Epithelial cell of proximal tubule (primary cell): ENCODE data around the gene NIPAL4. TPM values are rescaled to one million over a fixed set of nuclear protein-coding genes. Genes with fewer than 3 reads are reported as not detected.

Experiments
- DNase-seq: peaks from one replicate; pipeline ENCODE4 v3.0.0-alpha.2; 2011; ENCODE audit warnings: low read depth
- H3K4me3 ChIP-seq: 2 replicates; pipeline ENCODE4 v1.5.1; 2011; ENCODE audit warnings: low read depth, mild to moderate bottlenecking, low read length
- total RNA-seq: library from RNA; depleted of rRNA; stranded (reverse); fragments of >200 nt; gene quantifications from 2 replicates; pipeline ENCODE4 v1.2.3, GENCODE V29; 2015
- TF ChIP-seq, protein P1 (sequence below): conservative IDR thresholded peaks from 2 replicates; pipeline ENCODE4 v1.5.1; 2012; ENCODE audit warnings: low read depth, mild to moderate bottlenecking, low read length

The NIPAL4 gene
- total RNA-seq, 1 donor from 2014 or later, result 2.4 TPM

DNA sequence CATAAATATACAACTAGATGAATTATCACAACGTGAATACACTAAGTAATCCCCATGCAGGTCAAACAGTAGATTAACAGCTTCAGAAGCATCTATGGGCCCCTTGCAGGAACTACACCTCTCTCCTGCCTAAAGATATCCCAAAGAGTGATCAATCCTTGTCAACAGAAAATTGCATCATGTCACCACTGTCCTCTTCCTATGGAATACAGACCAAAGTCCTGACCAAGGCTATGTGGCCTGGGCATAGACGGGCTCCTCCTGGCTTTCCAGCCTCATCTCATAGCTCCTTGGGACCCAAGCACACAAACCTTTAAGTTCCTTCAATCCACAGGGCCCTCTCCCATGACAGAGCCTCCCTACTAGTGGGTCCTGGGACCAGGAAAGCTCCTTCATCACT is 25.3 kb downstream of the NIPAL4 start:
- DNase-seq, result no peak
- TF ChIP-seq, protein P1, sequence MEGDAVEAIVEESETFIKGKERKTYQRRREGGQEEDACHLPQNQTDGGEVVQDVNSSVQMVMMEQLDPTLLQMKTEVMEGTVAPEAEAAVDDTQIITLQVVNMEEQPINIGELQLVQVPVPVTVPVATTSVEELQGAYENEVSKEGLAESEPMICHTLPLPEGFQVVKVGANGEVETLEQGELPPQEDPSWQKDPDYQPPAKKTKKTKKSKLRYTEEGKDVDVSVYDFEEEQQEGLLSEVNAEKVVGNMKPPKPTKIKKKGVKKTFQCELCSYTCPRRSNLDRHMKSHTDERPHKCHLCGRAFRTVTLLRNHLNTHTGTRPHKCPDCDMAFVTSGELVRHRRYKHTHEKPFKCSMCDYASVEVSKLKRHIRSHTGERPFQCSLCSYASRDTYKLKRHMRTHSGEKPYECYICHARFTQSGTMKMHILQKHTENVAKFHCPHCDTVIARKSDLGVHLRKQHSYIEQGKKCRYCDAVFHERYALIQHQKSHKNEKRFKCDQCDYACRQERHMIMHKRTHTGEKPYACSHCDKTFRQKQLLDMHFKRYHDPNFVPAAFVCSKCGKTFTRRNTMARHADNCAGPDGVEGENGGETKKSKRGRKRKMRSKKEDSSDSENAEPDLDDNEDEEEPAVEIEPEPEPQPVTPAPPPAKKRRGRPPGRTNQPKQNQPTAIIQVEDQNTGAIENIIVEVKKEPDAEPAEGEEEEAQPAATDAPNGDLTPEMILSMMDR, result no peak
- H3K4me3 ChIP-seq, result no peak overlapping the region

DNA sequence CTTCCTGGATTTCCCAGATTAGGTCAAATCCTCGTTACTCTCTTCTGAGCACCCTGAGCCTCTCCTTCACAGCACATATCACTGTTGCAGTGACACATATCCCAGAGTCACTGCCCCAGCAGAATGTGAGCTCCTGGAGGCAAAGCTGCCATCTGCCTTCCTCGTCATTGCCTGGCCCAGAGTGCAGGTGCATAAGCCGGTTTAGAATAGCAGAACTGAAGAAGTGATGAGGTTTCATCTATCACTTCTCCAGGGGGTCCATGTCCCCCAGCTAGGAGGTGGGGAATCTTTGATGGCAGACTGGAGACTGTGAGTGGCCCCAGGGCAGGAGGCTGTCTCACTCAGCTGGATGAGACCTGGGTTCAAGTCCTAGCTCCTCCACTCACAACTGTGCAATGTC is 25.8 kb downstream of the NIPAL4 start:
- no peak for DNase-seq
- H3K4me3 ChIP-seq, result no peak overlapping the region
- TF ChIP-seq, protein P1, result no peak

DNA sequence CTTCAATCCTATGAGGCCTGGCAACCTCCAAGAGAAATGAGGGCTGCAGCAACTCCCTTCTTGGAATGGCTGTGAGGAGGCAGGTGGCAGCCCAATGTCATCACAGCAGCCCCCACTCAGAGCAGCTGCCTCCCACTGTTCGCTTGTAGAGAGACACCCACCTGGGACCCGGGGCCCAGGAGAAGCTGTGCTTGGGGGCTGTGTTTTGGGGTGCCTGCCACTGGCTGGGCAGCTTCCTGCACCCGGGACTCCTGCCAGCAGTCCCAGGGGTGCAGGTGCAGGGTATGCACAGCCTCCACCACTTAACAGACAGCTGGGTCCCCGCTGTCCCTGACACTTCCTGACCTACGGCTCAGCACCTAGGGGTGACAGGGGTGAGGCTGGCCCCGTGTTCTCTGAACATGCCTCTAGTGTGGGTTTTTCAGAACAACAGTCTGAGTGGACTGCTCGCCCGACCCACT is 26.2 kb downstream of the NIPAL4 start:
- TF ChIP-seq, protein P1, result no peak
- no peak overlapping the region for H3K4me3 ChIP-seq
- DNase-seq, result no peak

DNA sequence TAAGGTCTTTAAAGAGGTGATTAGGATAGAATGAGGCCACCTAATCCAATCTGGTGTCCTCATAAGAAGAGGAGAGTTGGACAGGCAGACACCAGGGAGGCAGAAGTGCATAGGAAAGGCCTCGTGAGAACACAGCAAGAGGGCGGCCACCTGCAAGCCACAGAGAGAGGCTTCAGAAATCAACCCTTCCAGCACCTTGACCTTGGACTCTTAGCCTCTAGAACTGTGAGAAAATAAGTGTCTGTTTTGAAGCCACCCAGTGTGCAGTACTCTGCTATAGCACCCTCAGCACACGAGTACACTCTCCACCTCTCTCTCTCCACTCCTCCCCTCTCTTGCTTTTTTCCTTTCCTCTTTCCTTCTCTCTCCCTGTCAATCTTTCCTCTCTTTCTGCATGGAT is 26.8 kb downstream of the NIPAL4 start:
- TF ChIP-seq, protein P1, result no peak
- DNase-seq, result no peak
- no peak overlapping the region for H3K4me3 ChIP-seq

DNA sequence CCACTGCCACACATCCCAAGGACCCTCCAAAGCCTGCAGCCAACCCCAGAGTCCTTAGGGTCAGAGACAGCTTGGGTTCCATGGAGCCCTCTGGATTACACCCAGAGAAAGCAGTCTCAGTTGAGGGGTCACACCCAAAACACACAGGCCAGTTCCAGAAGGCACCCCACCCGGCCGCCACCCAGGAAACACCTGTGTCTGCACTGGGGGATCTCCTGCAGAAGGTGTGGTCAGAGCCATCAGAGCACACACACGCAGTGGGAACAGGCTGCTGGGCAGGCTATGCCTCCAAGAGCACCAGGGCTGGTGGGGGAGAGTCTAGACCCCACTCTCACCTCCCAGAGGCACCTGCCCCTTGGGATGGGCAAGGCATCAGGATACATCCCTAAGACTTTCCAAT is 27.3 kb downstream of the NIPAL4 start:
- no peak overlapping the region for H3K4me3 ChIP-seq
- no peak for DNase-seq
- TF ChIP-seq, protein P1, result no peak

DNA sequence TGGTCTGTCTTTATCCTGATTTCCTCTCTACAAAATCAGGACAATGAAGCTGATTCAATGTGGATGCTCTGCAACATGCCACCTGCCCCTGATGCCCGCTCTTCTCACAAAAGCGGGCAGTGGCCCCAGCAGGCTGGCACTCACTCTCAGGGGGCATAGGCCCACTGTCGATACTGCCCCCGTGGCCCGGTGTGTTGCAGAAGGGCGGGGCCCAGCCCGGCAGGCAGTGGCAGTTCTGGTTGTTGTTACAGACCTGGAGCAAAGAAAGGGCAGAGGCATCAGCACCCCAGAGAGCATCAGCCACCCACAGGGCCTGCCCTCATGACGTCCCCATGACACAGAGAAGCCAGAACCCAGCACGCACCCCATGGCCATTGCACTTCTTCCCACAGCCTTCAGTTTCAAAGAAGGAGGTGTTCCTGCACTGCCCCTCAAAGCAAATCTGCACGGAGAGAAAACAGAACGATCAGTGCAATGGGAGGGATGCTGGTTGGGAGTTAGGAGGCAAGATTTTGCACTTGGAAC is 31.5 kb downstream of the NIPAL4 start:
- no peak for DNase-seq
- H3K4me3 ChIP-seq, result no peak overlapping the region
- TF ChIP-seq, protein P1, result no peak

DNA sequence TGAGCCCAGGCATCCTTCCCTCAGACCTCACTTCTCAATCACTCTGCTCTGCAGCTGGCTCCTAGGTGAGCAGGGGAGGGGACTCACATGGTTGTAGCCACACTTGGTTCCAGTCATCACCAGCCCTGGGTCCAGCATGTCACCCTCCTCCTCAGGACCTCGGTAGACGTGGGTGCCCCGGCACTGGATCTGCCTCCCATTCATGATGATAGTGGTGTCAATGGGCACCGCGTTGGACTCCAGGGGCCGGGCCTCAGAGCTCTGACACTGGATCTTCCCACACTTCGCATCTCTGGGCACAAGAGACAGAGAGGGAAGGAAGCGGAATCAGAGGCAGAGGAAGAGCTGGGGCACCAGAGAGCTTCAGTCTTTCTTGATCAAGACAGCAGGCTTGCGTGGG is 32.9 kb downstream of the NIPAL4 start:
- TF ChIP-seq, protein P1, result no peak
- DNase-seq, result no peak

More for the DNA sequence above, 32.9 kb downstream of the NIPAL4 start:
- H3K4me3 ChIP-seq, result no peak overlapping the region
